HepG2 (cell line): ENCODE results near the gene FSCN2. TPM values are rescaled to one million over a fixed set of nuclear protein-coding genes. Genes with fewer than 3 reads are reported as not detected.

ENCODE experiments used
- ATAC-seq: fragments of 200-7000 bp; cut with Tn5 transposase; 3 replicates; pipeline ENCODE4 v1.9.1; 2020; ENCODE audit warnings: mild to moderate bottlenecking, moderate library complexity
- BruUV-seq: library from RNA; stranded (reverse); fragments of 400-500 nt; replicated peaks from 2 replicates; lab custom pipeline; 2021; lab: Mats Ljungman, UMichigan
- CTCF ChIA-PET: fragments of 300-600 bp; formaldehyde crosslinking; extraction: SDS; loops from one replicate; lab custom pipeline; 2021; ENCODE audit warnings: low total read pairs, inconsistent platforms, low intra/inter-chr PET ratio; lab: Yijun Ruan, JAX
- POLR2A ChIA-PET: fragments of 350-600 bp; sonication (Branson Sonifier 250); formaldehyde crosslinking; loops from one replicate; lab custom pipeline; 2020; ENCODE audit warnings: antibody characterized with exemption, inconsistent platforms; lab: Yijun Ruan, JAX
- DNase-seq: peaks from one replicate; pipeline ENCODE4 v3.0.0-alpha.2; 2015; ENCODE audit warnings: low spot score
- FAIRE-seq: peaks from 3 replicates; lab custom pipeline; 2011; peaks lifted over from hg19 to GRCh38; lab: Jason Lieb, UNC
- H2AFZ ChIP-seq: one replicate; pipeline ENCODE4 v1.6.1; 2011; ENCODE audit warnings: low read length, inconsistent platforms
- H3K27ac ChIP-seq: fragments of 300-600 bp; 3 replicates; pipeline ENCODE4 v1.8.0; 2011; ENCODE audit warnings: mixed run types, mild to moderate bottlenecking, mixed read lengths, low read length, inconsistent platforms; ENCODE audit not compliant: insufficient read depth; ENCODE audit errors: extremely low read length
- H3K27me3 ChIP-seq, 2 experiments: fragments of 200-600 bp in 1 of 2; 2 replicates in 1 of 2; 3 replicates in 1 of 2; pipeline versions ENCODE4 v1.6.0 to v1.8.0; 2011; ENCODE audit warnings: low read length in 2 of 2, mild to moderate bottlenecking in 2 of 2, moderate library complexity in 2 of 2, inconsistent platforms in 1 of 2; ENCODE audit not compliant: insufficient read depth in 2 of 2, control insufficient read depth in 1 of 2
- H3K36me3 ChIP-seq, 2 experiments: fragments of 200-600 bp in 1 of 2; replicated peaks in 1 of 2; 2 replicates in 1 of 2; 3 replicates in 1 of 2; pipeline versions ENCODE4 v1.5.1 to v1.8.0; 2011; ENCODE audit warnings: low read length in 2 of 2, inconsistent platforms in 1 of 2; ENCODE audit not compliant: insufficient read depth in 2 of 2, control insufficient read depth in 1 of 2
- H3K4me1 ChIP-seq: 2 replicates; pipeline ENCODE4 v1.5.1; 2012; ENCODE audit warnings: low read length, inconsistent platforms; ENCODE audit not compliant: insufficient read depth
- H3K4me2 ChIP-seq: 2 replicates; pipeline ENCODE4 v1.6.0; 2011; ENCODE audit warnings: low read depth, low read length, inconsistent platforms
- H3K4me3 ChIP-seq, 3 experiments: fragments of 200-600 bp in 1 of 3; sonication (generic), shearing (Covaris generic) in 1 of 3; replicated peaks in 1 of 3; 2 replicates each; pipeline ENCODE4 v1.5.1; 2011 to 2016; ENCODE audit warnings: low read length in 3 of 3, inconsistent platforms in 2 of 3, low read depth in 2 of 3, mild to moderate bottlenecking in 2 of 3, control low read depth in 1 of 3, mixed read lengths in 1 of 3; ENCODE audit not compliant: insufficient read depth in 1 of 3
- H3K79me2 ChIP-seq: one replicate; pipeline ENCODE4 v1.6.1; 2011; ENCODE audit warnings: low read length, inconsistent platforms; ENCODE audit not compliant: insufficient read depth
- H3K9ac ChIP-seq: 2 replicates; pipeline ENCODE4 v1.6.0; 2011; ENCODE audit warnings: mild to moderate bottlenecking, low read depth, low read length, inconsistent platforms; ENCODE audit not compliant: insufficient read depth
- H3K9me3 ChIP-seq: 2 replicates; pipeline ENCODE4 v1.5.1; 2012; ENCODE audit warnings: mild to moderate bottlenecking, low read length
- H4K20me1 ChIP-seq: 2 replicates; pipeline ENCODE4 v1.6.0; 2011; ENCODE audit warnings: inconsistent platforms, mild to moderate bottlenecking, low read length, moderate library complexity; ENCODE audit not compliant: insufficient read depth
- GATAD2A ChIP-seq: IDR thresholded peaks from 2 replicates; pipeline ENCODE4 v1.6.1; 2016
- KLF15 ChIP-seq: sonication (generic); formaldehyde crosslinking; IDR thresholded peaks from 2 replicates; pipeline ENCODE4 v1.8.1; 2023; ENCODE audit warnings: borderline replicate concordance, mild to moderate bottlenecking, inconsistent platforms, missing genetic modification reagents, mixed read lengths
- NFIB ChIP-seq: sonication (generic); formaldehyde crosslinking; IDR thresholded peaks from 2 replicates; pipeline ENCODE4 v1.9.0; 2021; ENCODE audit warnings: missing genetic modification reagents, mild to moderate bottlenecking, borderline replicate concordance
- NPAS2 ChIP-seq: sonication (generic); formaldehyde crosslinking; IDR thresholded peaks from 2 replicates; pipeline ENCODE4 v1.8.0; 2022; ENCODE audit warnings: mild to moderate bottlenecking, missing genetic modification reagents, borderline replicate concordance
- NR1H2 ChIP-seq: sonication (generic); formaldehyde crosslinking; IDR thresholded peaks from 2 replicates; pipeline ENCODE4 v1.8.1; 2022; ENCODE audit warnings: low read depth, missing genetic modification reagents, borderline replicate concordance
- SMC3 ChIP-seq: IDR thresholded peaks from 2 replicates; pipeline ENCODE4 v1.6.1; 2011; ENCODE audit warnings: low read length, improper control_type of control experiment
- SRSF4 ChIP-seq: fragments of 200-400 bp; formaldehyde crosslinking; IDR thresholded peaks from one replicate; pipeline ENCODE4 v1.6.1; 2018; ENCODE audit warnings: mild to moderate bottlenecking, low read depth, low read length, moderate library complexity; ENCODE audit not compliant: poor library complexity, severe bottlenecking
- TAF1 ChIP-seq: sonication (generic); formaldehyde crosslinking; IDR thresholded peaks from 2 replicates; pipeline ENCODE4 v1.4.0; 2020; ENCODE audit warnings: missing genetic modification reagents
- ZFP37 ChIP-seq: sonication (generic); formaldehyde crosslinking; IDR thresholded peaks from 2 replicates; pipeline ENCODE4 v1.4.0; 2020; ENCODE audit warnings: missing genetic modification reagents, borderline replicate concordance
- WGBS: methylation state at CpG from one replicate; pipeline ENCODE4 v1.1.6; 2017; ENCODE audit warnings: low lambda C conversion rate; 5-methylcytosine and 5-hydroxymethylcytosine counted together
- in situ Hi-C: cut with HindIII; loops from 2 replicates; pipeline ENCODE4 v1.10.0; 2017; ENCODE audit warnings: low pct_unique_long_range_greater_than_20kb; ENCODE audit not compliant: extremely low pct_ligation_motif_present
- intact Hi-C: fragments of 100-400 bp; cut with micrococcal nuclease; formaldehyde crosslinking; loops from one replicate; pipeline ENCODE4 v1.10.0; 2022; ENCODE audit not compliant: unreplicated experiment
- polyA plus RNA-seq, 8 experiments: library from polyadenylated mRNA; depleted of rRNA in 3 of 8; stranded (reverse) in 7 of 8; unstranded in 1 of 8; fragments of >200 nt; fragmentation: Illumina TruSeq in 4 of 8; extraction: Trizol in 4 of 8; gene quantifications; 2 replicates each; pipeline versions ENCODE4 v1.2.1 to v1.2.3, GENCODE V29; 2011 to 2016; ENCODE audit warnings: low read depth in 4 of 8, missing spikeins in 1 of 8, mixed read lengths in 1 of 8; ENCODE audit not compliant: insufficient read depth in 1 of 8
- total RNA-seq, 5 experiments: library from RNA; depleted of rRNA; stranded (reverse); fragments of >200 nt; fragmentation: Illumina TruSeq; extraction: Trizol; gene quantifications; 2 replicates each; pipeline ENCODE4 v1.2.3, GENCODE V29; 2016; ENCODE audit warnings: low read depth in 1 of 5
- TF ChIP-seq, protein P1 (sequence below): sonication (generic); formaldehyde crosslinking; conservative IDR thresholded peaks from 2 replicates; pipeline ENCODE4 v1.4.0; 2020; ENCODE audit warnings: missing genetic modification reagents
- TF ChIP-seq, protein P2 (sequence below): sonication (generic); formaldehyde crosslinking; IDR thresholded peaks from 2 replicates; pipeline ENCODE4 v1.4.0; 2020; ENCODE audit warnings: missing genetic modification reagents, borderline replicate concordance
- TF ChIP-seq, protein P3 (sequence below): sonication (generic); formaldehyde crosslinking; IDR thresholded peaks from 2 replicates; pipeline ENCODE4 v1.8.0; 2022; ENCODE audit warnings: mild to moderate bottlenecking, missing genetic modification reagents, moderate library complexity

The FSCN2 gene
- total and polyA plus RNA-seq, 2 of the 13 experiments (the other 11 are each of a cell fraction or from before 2014, with no cell fraction given), result 0.09 TPM; not detected in 1

DNA sequence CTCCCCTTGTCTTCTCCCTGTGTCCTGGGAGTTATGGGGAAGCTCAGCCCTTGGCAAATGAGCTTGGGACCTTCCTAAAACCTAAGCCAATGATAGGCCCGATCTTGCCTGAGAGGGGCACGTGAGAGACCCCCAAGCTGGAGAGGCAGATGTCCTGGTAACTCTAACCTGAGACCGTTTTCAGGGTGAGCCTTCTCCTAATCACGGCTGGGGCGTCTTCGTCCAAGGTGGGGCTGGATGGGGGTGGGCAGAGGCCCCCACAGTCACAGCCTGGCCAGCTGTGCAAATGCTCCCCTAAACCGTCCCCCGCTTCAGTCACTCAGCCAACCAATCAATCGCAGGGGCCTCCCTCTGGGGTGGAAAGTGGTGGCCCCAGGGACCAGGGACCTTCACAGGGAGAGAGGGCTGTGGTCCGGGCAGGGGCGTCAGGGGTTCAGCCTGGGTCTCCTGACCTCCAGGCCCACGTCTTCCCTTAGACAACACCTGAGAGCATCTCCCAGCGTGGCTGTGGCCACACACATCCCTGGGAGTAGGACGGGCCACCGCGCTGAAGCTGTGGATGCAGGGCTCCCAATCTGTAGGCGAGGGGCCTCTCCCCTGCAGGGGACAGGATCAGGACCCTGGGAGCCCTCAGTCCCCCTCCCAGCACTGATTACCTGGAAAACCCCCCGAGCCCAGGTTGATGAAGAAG is 46.2 kb upstream of the FSCN2 start:
- no TSS peak for BruUV-seq
- 34% methylated on average over 11 of the region's 18 CpGs for WGBS
- H3K4me2 ChIP-seq, result 0 out of 2 replicates have a peak overlapping the region, but pooled peaks have one; percentile 29

DNA sequence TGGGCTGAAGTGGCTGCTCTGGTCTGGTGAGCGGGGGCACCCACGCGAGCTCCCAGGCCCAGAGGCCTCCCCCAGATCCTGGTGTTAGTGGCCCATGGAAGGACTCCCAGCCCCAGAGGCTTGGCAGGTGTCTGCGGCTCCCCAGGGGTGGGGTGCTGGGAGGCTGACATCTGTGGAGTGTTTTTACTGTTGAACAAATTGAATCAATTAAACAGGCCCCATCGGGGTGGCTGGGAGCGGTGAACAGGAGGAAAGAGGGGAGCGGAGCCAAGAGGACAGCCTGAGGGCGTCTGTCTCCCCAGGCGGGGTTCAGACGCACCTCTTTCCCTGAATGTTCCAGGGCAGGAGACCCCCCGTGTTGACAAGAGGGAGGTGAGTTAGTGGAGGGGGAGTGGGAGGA is 45.5 kb upstream of the FSCN2 start:
- no TSS peak for BruUV-seq
- Histone ChIP-seq H3K4me2 (peak overlapping the region; percentile 53), H3K9me3 (no peaks in the 10 kb centered on the region), H3K27ac (no peak overlapping the region), H3K4me3 (peak overlapping the region in 1 of 3 experiments; percentile 43; a peak in 1 of 6 replicates), H4K20me1 (no peaks in the 10 kb centered on the region), H3K79me2 (no peaks in the 10 kb centered on the region), H3K36me3 (no peaks in the 10 kb centered on the region), H3K4me1 (peaks cover 45% of the 10 kb centered on the region), H2AFZ (no peak overlapping the region), H3K9ac (no peak overlapping the region), H3K27me3 (peaks cover 5 to 50% of the 10 kb centered on the region in 2 experiments; a peak in 4 of 5 replicates)
- in situ Hi-C loops (loop anchor here (5.0 kb wide), 2 partner anchors 180 to 225 kb away; no protein-coding TSS in a partner anchor), intact Hi-C loops (loop anchor here (5.0 kb wide), 2 partner anchors 80 to 185 kb away; partner anchors contain the start of gene SLC38A10)
- 47% methylated on average over 11 of the region's 11 CpGs for WGBS
- no peak for ATAC-seq
- ChIA-PET CTCF (no interaction called here), POLR2A (interaction anchor here (1.4 kb wide), 1 partner anchor 10 kb away, joined by 3 read pairs; no protein-coding TSS in a partner anchor)
- no peak for FAIRE-seq
- DNase-seq, result no peak
- TF ChIP-seq SMC3 (no peak), TAF1 (CRISPR knock-in tag) (no peak), NR1H2 (CRISPR knock-in tag) (no peak), SRSF4 (no peak), GATAD2A (no peak), ZFP37 (CRISPR knock-in tag) (no peak), KLF15 (CRISPR knock-in tag) (no peak)
- TF ChIP-seq, protein P1, sequence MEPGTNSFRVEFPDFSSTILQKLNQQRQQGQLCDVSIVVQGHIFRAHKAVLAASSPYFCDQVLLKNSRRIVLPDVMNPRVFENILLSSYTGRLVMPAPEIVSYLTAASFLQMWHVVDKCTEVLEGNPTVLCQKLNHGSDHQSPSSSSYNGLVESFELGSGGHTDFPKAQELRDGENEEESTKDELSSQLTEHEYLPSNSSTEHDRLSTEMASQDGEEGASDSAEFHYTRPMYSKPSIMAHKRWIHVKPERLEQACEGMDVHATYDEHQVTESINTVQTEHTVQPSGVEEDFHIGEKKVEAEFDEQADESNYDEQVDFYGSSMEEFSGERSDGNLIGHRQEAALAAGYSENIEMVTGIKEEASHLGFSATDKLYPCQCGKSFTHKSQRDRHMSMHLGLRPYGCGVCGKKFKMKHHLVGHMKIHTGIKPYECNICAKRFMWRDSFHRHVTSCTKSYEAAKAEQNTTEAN (CRISPR knock-in tag), result no peak
- TF ChIP-seq, protein P2, sequence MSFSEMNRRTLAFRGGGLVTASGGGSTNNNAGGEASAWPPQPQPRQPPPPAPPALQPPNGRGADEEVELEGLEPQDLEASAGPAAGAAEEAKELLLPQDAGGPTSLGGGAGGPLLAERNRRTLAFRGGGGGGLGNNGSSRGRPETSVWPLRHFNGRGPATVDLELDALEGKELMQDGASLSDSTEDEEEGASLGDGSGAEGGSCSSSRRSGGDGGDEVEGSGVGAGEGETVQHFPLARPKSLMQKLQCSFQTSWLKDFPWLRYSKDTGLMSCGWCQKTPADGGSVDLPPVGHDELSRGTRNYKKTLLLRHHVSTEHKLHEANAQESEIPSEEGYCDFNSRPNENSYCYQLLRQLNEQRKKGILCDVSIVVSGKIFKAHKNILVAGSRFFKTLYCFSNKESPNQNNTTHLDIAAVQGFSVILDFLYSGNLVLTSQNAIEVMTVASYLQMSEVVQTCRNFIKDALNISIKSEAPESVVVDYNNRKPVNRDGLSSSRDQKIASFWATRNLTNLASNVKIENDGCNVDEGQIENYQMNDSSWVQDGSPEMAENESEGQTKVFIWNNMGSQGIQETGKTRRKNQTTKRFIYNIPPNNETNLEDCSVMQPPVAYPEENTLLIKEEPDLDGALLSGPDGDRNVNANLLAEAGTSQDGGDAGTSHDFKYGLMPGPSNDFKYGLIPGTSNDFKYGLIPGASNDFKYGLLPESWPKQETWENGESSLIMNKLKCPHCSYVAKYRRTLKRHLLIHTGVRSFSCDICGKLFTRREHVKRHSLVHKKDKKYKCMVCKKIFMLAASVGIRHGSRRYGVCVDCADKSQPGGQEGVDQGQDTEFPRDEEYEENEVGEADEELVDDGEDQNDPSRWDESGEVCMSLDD (CRISPR knock-in tag), result no peak
- TF ChIP-seq, protein P3, sequence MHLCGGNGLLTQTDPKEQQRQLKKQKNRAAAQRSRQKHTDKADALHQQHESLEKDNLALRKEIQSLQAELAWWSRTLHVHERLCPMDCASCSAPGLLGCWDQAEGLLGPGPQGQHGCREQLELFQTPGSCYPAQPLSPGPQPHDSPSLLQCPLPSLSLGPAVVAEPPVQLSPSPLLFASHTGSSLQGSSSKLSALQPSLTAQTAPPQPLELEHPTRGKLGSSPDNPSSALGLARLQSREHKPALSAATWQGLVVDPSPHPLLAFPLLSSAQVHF (CRISPR knock-in tag), result no peak

More for the DNA sequence above, 46.2 kb upstream of the FSCN2 start:
- in situ Hi-C loops, result loop anchor here (5.0 kb wide), 2 partner anchors 180 to 225 kb away; no protein-coding TSS in a partner anchor
- Histone ChIP-seq H3K79me2 (no peaks in the 10 kb centered on the region), H2AFZ (no peak overlapping the region), H4K20me1 (no peaks in the 10 kb centered on the region), H3K4me3 (peak overlapping the region in 1 of 3 experiments; percentile 9; a peak in 1 of 6 replicates), H3K9me3 (no peaks in the 10 kb centered on the region), H3K9ac (no peak overlapping the region), H3K4me1 (peaks cover 39% of the 10 kb centered on the region), H3K27me3 (peaks cover 7 to 57% of the 10 kb centered on the region in 2 experiments; a peak in 4 of 5 replicates), H3K36me3 (no peaks in the 10 kb centered on the region), H3K27ac (no peak overlapping the region)
- TF ChIP-seq NPAS2 (CRISPR knock-in tag) (no peak), NFIB (CRISPR knock-in tag) (0 out of 2 replicates have a peak, but pooled peaks have one; percentile 57)
- intact Hi-C loops, result loop anchor here (2.0 to 5.0 kb wide), 3 partner anchors 41 to 185 kb away; partner anchors contain the start of gene SLC38A10
- DNase-seq, result no peak
- ChIA-PET CTCF (no interaction called here), POLR2A (interaction anchor here (1.4 kb wide), 1 partner anchor 10 kb away, joined by 3 read pairs; no protein-coding TSS in a partner anchor)
- no peak for FAIRE-seq
- ATAC-seq, result no peak
